ENCODE results near the gene NFIA.

DNA sequence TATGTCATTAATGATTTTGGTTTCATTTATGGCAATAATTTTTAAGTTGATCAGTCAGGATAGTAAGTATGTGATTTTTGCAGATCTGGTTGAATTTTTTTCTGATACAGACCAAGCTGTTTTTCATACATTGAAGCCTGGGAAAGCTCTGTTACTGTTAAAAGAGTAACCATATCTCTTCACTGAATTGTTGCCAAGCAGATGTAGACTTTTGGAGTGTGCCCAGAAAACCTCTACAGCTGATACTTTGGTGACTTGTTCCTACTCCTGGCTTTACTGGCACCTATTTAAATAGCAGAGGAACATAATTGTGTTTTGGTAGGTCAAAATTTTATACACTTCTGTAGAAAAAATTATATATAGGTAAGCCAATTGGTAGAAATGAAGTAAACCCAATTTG lies 49.4 kb downstream of the NFIA start:
- TF ChIP-seq EZH2 (IDR thresholded peaks at IDR 0.05; ENCODE audit: borderline replicate concordance, low read depth, low read length, poor library complexity, severe bottlenecking), result no peak
- TF ChIP-seq, protein P1, sequence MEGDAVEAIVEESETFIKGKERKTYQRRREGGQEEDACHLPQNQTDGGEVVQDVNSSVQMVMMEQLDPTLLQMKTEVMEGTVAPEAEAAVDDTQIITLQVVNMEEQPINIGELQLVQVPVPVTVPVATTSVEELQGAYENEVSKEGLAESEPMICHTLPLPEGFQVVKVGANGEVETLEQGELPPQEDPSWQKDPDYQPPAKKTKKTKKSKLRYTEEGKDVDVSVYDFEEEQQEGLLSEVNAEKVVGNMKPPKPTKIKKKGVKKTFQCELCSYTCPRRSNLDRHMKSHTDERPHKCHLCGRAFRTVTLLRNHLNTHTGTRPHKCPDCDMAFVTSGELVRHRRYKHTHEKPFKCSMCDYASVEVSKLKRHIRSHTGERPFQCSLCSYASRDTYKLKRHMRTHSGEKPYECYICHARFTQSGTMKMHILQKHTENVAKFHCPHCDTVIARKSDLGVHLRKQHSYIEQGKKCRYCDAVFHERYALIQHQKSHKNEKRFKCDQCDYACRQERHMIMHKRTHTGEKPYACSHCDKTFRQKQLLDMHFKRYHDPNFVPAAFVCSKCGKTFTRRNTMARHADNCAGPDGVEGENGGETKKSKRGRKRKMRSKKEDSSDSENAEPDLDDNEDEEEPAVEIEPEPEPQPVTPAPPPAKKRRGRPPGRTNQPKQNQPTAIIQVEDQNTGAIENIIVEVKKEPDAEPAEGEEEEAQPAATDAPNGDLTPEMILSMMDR (conservative IDR thresholded peaks at IDR 0.05; ENCODE audit: low read depth, low read length), result no peak
